ENCODE data around the gene GRID1. TPM values are rescaled to one million over a fixed set of nuclear protein-coding genes. Genes with fewer than 3 reads are reported as not detected.

GRID1 gene
- total RNA-seq, 1 donor from 2014 or later = 7.1 TPM

DNA sequence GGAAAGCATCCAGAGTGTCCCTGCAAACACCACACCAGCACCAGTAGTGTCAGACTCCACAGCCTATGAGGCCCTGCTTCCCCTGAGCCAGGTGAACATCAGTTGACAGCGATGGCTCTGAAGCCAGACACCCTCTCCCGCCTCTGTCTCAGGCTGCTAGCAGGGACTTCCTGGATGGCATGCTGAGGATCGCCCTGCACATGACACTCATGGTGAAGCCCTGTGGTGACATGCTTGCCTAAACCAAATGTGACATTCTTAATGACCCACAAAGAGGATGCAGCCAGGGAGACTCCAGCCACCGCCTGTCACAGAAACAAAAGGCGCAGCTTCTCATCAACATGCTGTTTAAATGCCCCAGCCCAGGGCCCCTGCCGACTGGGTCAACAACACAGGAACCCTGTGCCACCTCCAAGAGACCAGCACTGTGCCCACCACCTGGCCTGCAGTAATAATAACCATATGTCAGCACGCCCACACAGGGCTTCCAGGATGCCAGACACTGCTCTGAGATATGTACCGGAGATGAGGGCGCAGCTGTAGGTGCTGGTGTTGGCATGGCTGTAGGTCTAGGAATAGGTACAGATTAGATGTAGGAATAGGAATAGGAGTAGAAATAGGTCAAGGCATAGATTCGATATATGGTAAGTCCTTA lies 81.3 kb downstream of the GRID1 start:
- Histone ChIP-seq H3K27me3 (no peaks in the 10 kb centered on the region), H3K4me3 (no peak overlapping the region), H3K4me1 (no peaks in the 10 kb centered on the region), H3K27ac (no peak overlapping the region), H3K36me3 (no peaks in the 10 kb centered on the region), H3K9me3 (no peaks in the 10 kb centered on the region)
- intact Hi-C loops (cut with DNase I) = no loop called here
- TF ChIP-seq, protein P1, sequence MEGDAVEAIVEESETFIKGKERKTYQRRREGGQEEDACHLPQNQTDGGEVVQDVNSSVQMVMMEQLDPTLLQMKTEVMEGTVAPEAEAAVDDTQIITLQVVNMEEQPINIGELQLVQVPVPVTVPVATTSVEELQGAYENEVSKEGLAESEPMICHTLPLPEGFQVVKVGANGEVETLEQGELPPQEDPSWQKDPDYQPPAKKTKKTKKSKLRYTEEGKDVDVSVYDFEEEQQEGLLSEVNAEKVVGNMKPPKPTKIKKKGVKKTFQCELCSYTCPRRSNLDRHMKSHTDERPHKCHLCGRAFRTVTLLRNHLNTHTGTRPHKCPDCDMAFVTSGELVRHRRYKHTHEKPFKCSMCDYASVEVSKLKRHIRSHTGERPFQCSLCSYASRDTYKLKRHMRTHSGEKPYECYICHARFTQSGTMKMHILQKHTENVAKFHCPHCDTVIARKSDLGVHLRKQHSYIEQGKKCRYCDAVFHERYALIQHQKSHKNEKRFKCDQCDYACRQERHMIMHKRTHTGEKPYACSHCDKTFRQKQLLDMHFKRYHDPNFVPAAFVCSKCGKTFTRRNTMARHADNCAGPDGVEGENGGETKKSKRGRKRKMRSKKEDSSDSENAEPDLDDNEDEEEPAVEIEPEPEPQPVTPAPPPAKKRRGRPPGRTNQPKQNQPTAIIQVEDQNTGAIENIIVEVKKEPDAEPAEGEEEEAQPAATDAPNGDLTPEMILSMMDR (IDR thresholded peaks at IDR 0.05) = no peak
- TF ChIP-seq POLR2A (IDR thresholded peaks at IDR 0.05) (no peak), POLR2AphosphoS5 (IDR thresholded peaks at IDR 0.05; ENCODE audit: insufficient read depth in 1 of 2, low read depth in 1 of 2) (no peak)
- peak; percentile 76 to 93 for DNase-seq (ENCODE audit: extremely low spot score in 2 of 2)

DNA sequence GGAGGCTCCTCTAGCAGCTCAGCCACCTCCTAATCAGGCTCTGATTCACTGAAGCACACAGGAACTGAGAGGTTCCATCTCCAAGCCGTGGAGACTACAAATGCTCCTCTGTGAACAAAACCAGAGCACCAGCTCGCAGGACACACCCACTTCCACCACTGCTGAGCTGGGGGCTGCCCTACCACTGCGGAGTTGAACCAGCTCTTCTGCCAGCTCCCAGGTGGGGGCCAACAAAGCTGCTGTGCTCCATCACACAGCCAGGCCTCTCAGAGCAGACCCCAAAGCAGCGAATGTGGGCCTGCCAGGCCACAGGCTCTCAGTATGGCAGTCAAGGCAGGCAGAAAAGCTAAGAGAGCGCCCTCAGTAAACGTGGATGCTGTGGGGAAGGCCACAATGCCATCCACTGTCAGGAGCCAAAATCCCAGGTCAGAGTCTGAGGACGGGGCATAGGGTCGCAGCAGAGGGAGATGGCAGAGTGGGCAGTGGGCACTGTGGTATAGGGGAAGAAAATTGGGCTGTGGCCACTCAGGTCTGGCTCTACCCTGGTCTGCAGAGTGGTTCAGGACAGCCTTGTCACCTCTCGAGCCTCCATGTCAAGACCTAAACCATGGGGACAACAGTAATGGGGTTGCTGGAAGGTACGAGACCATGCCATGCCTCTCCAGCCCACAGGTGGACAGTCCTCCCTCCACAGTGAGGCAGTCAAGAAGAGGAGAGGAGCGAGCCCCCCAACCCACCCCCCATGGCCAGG lies 82.1 kb downstream of the GRID1 start:
- H3K4me1 ChIP-seq = no peaks in the 10 kb centered on the region
- no peak overlapping the region for H3K4me3 ChIP-seq
- no peaks in the 10 kb centered on the region for H3K36me3 ChIP-seq
- H3K9me3 ChIP-seq = no peaks in the 10 kb centered on the region
- no peaks in the 10 kb centered on the region for H3K27me3 ChIP-seq
- no peak overlapping the region for H3K27ac ChIP-seq
- DNase-seq (ENCODE audit: extremely low spot score in 2 of 2) = peak; percentile 81 to 91
- no peak for TF ChIP-seq POLR2AphosphoS5 (IDR thresholded peaks at IDR 0.05; ENCODE audit: insufficient read depth in 1 of 2, low read depth in 1 of 2)
- TF ChIP-seq, protein P1 (IDR thresholded peaks at IDR 0.05) = no peak
- TF ChIP-seq POLR2A (IDR thresholded peaks at IDR 0.05) = no peak
- intact Hi-C loops (cut with DNase I) = no loop called here

DNA sequence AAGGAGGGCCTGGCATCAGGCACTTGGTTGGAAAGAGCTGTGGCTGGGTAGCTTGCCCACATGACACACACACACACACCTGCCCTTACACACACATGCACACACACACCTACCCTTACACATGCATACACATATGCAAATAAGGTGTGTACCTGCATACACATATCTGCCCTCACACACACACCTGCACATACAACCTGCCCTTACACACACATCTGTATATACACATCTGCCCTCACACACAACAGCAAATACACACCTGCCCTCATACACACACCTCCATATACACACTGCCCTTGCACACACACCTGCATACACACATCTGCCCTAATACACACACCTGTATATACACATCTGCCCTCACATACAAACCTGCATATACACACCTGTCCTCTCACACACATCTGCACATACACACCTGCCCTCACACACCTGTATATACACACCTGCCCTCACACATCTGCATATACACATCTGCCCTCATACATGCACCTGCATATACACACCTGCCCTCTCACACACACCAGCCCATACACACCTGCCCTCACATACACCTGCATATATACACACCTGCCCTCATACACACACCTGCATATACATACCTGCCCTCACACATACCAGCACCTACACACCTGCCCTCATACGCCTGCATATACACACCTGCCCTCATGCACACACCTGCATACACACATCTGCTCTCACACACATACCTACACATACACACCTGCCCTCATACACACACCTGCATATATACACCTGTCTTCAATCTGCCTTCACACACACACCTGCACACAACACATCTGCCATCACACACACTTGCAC lies 82.9 kb downstream of the GRID1 start:
- H3K27me3 ChIP-seq = no peaks in the 10 kb centered on the region
- TF ChIP-seq POLR2AphosphoS5 (IDR thresholded peaks at IDR 0.05; ENCODE audit: insufficient read depth in 1 of 2, low read depth in 1 of 2) (no peak), POLR2A (IDR thresholded peaks at IDR 0.05) (no peak)
- TF ChIP-seq, protein P1 (IDR thresholded peaks at IDR 0.05) = no peak
- no peaks in the 10 kb centered on the region for H3K4me1 ChIP-seq
- peak; percentile 60 to 70 for DNase-seq (ENCODE audit: extremely low spot score in 2 of 2)
- H3K36me3 ChIP-seq = no peaks in the 10 kb centered on the region
- no peak overlapping the region for H3K27ac ChIP-seq
- no peaks in the 10 kb centered on the region for H3K9me3 ChIP-seq
- intact Hi-C loops (cut with DNase I) = no loop called here
- no peak overlapping the region for H3K4me3 ChIP-seq

DNA sequence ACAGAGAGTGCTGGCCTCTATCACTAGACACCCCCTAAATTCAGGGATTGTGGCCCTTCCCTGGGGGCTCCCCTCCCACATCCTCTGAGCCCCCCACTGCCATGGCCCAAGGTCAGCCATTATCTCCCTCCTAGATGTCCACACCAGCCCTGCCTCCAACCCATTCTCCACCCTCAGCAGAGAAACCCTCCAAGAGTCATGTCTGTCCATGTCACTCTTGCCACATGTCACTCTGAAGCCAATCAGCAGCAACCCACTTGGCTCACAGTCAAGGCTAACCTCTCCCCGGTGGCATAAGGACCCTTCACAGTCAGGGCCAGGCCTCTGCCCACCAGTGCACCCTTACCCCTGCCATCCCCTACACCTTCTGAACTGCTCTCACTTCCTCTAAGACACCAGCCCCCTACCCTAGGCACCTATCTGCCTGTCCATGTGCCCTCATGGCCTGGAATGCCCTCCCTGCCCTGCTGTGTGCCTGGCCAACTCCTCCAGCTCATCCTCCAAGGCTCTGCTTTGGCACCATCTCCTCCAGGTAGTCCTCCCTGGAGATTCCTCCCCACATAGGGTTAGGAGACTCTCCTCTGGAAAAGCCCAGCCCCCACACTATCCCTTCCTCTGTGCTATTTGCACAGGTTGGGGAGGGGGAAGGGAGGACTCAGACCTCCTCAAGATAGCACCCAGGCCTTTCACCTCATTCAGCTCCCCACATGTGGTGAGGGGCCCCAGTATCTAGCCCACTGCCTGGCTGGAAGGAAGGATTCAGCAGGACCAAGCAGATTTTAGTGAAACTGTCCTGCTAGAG lies 83.7 kb downstream of the GRID1 start:
- DNase-seq (ENCODE audit: extremely low spot score in 2 of 2) = peak; percentile 75 to 95
- Histone ChIP-seq H3K4me1 (no peaks in the 10 kb centered on the region), H3K27ac (no peak overlapping the region), H3K36me3 (no peaks in the 10 kb centered on the region), H3K27me3 (no peaks in the 10 kb centered on the region), H3K4me3 (no peak overlapping the region), H3K9me3 (no peaks in the 10 kb centered on the region)
- intact Hi-C loops (cut with DNase I) = no loop called here
- no peak for TF ChIP-seq POLR2AphosphoS5 (IDR thresholded peaks at IDR 0.05; ENCODE audit: insufficient read depth in 1 of 2, low read depth in 1 of 2)
- TF ChIP-seq, protein P1 (IDR thresholded peaks at IDR 0.05) = no peak
- no peak for TF ChIP-seq POLR2A (IDR thresholded peaks at IDR 0.05)
